Measurements from ENCODE around the gene VPS72.
"Not testable (repeated sequence)": the region's sequence is repeated elsewhere in the genome, so short reads cannot be mapped to it uniquely, and the experiment has no call there.

DNA sequence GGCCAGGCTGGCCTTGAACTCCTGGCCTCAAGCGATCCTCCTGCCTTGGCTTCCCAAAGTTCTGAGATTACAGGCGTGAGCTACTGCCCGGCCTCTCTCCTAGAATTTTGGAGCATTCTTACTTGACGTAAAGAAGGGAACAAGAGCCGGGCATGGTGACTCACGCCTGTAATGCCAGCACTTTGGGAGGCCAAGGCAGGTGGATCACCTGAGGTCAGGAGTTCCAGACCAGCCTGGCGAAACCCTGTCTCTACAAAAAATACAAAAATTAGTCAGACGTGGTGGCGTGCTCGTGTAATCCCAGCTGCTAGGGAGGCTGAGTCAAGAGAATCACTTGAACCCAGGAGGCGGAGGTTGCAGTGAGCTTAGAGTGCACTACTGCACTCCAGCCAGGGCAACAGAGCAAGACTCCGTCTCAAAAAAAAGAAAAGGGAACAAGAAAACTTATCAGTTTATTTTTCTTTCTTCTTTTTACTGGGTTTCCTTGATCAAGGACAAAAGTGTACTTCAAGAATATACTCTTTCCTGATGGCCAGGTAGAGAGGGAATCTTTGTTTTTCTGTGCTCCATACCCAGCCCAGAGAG is 15.5 kb upstream of the VPS72 start:
- not testable (repeated sequence) for TF ChIP-seq TAF1, POLR2A, POLR2AphosphoS5, POU2F2 (IDR thresholded peaks at IDR 0.05; ENCODE audit: low read depth, low read length)

All from GM12891 (cell line).